SK-N-MC (cell line): Measurements from ENCODE around the gene LTK.

Experiments used
- DNase-seq: peaks from one replicate; pipeline ENCODE4 v3.0.0-alpha.2; 2011; ENCODE audit warnings: low read depth, low spot score
- H3K27ac ChIP-seq: fragments of 200-600 bp; sonication (generic); 2 replicates; pipeline ENCODE4 v1.5.1; 2016; ENCODE audit warnings: mixed run types
- H3K36me3 ChIP-seq: fragments of 200-600 bp; sonication (generic); 2 replicates; pipeline ENCODE4 v1.6.1; 2017; ENCODE audit warnings: antibody characterized with exemption, low read length, mixed read lengths; ENCODE audit not compliant: insufficient read depth
- H3K4me3 ChIP-seq: fragments of 200-600 bp; sonication (generic); 2 replicates; pipeline ENCODE4 v1.5.1; 2016
- H3K9ac ChIP-seq: fragments of 200-600 bp; sonication (generic); 2 replicates; pipeline ENCODE4 v1.8.0; 2017; ENCODE audit warnings: mixed run types, mixed read lengths; ENCODE audit not compliant: insufficient read length
- H3K9me3 ChIP-seq: fragments of 200-600 bp; sonication (generic); 2 replicates; pipeline ENCODE4 v1.6.1; 2017; ENCODE audit warnings: low read depth, mild to moderate bottlenecking, antibody characterized with exemption, low read length, moderate library complexity, mixed read lengths
- EZH2 ChIP-seq: fragments of 200-600 bp; sonication (generic); IDR thresholded peaks from one replicate; pipeline ENCODE4 v1.6.1; 2017; ENCODE audit warnings: antibody characterized with exemption
- FOXP2 ChIP-seq: optimal IDR thresholded peaks from 2 replicates; pipeline ENCODE3; 2011; ENCODE audit warnings: mild to moderate bottlenecking, moderate library complexity; ENCODE audit not compliant: insufficient read depth; ENCODE audit errors: extremely low read length, control extremely low read depth
- POLR2AphosphoS5 ChIP-seq: IDR thresholded peaks from 2 replicates; pipeline ENCODE4 v1.6.1; 2012; ENCODE audit warnings: mild to moderate bottlenecking, low read depth, low read length, borderline replicate concordance

LTK gene

DNA sequence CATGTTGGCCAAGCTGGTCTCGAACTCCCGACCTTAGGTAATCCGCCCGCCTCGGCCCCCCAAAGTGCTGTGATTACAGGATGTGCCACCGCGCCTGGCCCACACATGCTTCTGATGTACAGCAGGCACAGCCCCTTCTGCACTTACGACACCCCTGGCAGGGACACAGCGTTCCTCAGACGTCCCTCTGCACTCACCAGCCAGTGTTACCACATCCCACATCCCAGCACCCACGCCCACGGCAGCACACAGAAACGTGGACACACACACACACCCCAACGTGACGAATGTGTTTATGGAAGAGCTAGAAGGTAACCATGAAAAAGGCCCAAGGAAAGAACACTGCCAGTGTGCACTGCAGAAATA, 31.0 kb upstream of the LTK start:
- no peak for DNase-seq
- no peak overlapping the region for H3K4me3 ChIP-seq
- no peak overlapping the region for H3K27ac ChIP-seq
- no peak overlapping the region for H3K9ac ChIP-seq
- H3K9me3 ChIP-seq: no peaks in the 10 kb centered on the region
- TF ChIP-seq FOXP2 (no peak), POLR2AphosphoS5 (no peak), EZH2 (no peak)
- H3K36me3 ChIP-seq: no peaks in the 10 kb centered on the region

DNA sequence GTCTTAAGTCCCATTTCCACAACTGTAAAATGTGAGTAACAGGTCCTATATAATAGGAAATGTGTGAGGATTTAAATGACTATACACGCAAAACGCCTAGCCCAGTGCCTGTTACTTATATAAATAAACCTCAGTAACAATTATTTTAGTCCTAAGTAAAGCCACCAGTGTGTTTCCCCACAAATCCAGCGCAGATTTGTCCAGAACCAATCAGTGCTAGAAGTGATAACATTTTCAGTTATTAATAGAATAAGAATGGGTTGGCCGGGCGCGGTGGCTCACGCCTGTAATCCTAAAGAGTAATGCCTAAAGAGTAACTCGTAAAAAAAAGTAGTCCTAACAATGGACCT, 29.9 kb upstream of the LTK start:
- Histone ChIP-seq H3K9ac (peak overlapping the region; percentile 86), H3K36me3 (no peaks in the 10 kb centered on the region), H3K9me3 (no peaks in the 10 kb centered on the region), H3K27ac (no peak overlapping the region), H3K4me3 (peak overlapping the region; percentile 83)
- no peak for DNase-seq
- TF ChIP-seq FOXP2: no peak
- TF ChIP-seq POLR2AphosphoS5: no peak
- TF ChIP-seq EZH2: no peak

DNA sequence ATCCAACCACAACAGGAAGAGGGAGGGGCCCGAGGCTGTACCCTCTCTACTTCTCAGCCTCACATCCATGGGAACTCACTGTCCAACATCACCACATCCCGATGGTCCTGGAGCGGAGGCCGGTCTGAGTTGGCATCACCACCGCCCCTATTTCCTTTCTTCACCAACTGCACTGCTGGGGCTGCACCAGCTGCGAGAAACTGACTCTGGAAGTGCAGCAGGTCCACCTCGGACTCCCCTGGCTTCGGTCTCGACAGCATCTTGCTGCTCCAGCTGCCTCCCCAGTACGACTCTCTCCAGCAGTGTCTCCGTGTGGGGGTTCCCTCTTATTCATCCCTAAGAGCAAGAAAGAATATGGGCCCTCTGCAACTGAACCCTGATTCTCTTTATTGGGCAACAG, 23.2 kb upstream of the LTK start:
- TF ChIP-seq POLR2AphosphoS5: no peak
- TF ChIP-seq FOXP2: no peak
- no peak for TF ChIP-seq EZH2
- Histone ChIP-seq H3K27ac (no peak overlapping the region), H3K4me3 (no peak overlapping the region), H3K9ac (no peak overlapping the region), H3K9me3 (no peaks in the 10 kb centered on the region), H3K36me3 (peaks cover 30% of the 10 kb centered on the region; the same call in 1 of the 2 replicates)
- DNase-seq: no peak

DNA sequence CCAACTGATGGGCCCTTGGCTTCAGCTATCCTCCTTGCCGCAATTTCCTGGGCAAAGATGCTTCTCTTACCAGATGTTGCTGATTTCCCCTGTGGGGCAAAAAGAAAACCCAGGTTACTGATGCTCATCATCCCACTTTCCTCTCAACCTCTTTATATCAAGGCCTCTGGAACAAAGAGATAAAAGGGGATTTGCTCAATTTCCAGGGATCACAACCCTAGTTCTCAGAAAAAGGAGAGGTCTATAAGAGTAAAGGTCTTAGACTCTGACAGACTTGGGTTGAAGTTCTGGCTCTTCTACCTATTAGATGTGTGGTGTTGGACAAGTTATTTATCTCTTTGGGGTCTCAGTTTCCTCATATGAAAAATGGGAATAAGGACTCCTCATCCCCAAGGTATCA, 21.9 kb upstream of the LTK start:
- no peak overlapping the region for H3K4me3 ChIP-seq
- no peak overlapping the region for H3K9ac ChIP-seq
- H3K36me3 ChIP-seq: peaks cover 37% of the 10 kb centered on the region; the same call in 1 of the 2 replicates
- no peaks in the 10 kb centered on the region for H3K9me3 ChIP-seq
- no peak overlapping the region for H3K27ac ChIP-seq
- no peak for DNase-seq
- TF ChIP-seq EZH2: no peak

GRCh38 chr15:41530363-41530956, 16.8 kb upstream of the LTK start:
- Histone ChIP-seq H3K36me3 (peaks cover 64% of the 10 kb centered on the region; the same call in 1 of the 2 replicates), H3K4me3 (no peak overlapping the region), H3K9me3 (no peaks in the 10 kb centered on the region), H3K9ac (no peak overlapping the region), H3K27ac (no peak overlapping the region)
- no peak for DNase-seq
- TF ChIP-seq POLR2AphosphoS5: no peak
- TF ChIP-seq FOXP2: no peak
- TF ChIP-seq EZH2: no peak

GRCh38 chr15:41523097-41523496, 9.5 kb upstream of the LTK start:
- DNase-seq: no peak
- Histone ChIP-seq H3K4me3 (no peak overlapping the region), H3K27ac (no peak overlapping the region), H3K9ac (no peak overlapping the region), H3K9me3 (no peaks in the 10 kb centered on the region), H3K36me3 (peaks cover 21% of the 10 kb centered on the region; the same call in 1 of the 2 replicates)
- TF ChIP-seq FOXP2 (no peak), POLR2AphosphoS5 (no peak)

DNA sequence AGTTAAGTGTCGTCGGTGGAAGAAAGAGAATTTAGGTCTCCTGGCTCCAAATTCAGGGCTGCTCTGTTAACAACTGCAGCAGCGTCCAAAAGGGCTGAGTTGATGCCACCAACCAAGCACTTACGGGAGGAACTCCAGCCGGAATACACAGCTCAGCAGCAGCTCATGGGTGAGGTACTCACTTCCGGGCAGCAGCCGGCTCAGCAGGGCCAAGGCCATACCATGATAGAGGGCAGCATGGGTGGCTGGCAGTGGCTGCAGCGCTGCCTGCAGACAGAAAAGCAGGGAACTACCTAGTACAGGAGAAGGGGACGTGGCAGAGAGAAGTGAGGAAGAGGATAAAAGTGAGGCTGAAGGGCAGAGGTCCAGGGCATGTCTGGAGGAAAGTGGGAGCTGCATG, 8.0 kb upstream of the LTK start:
- H3K4me3 ChIP-seq: no peak overlapping the region
- H3K36me3 ChIP-seq: peaks cover 6% of the 10 kb centered on the region; the same call in 1 of the 2 replicates
- TF ChIP-seq POLR2AphosphoS5: no peak
- TF ChIP-seq EZH2: no peak
- no peak for TF ChIP-seq FOXP2

DNA sequence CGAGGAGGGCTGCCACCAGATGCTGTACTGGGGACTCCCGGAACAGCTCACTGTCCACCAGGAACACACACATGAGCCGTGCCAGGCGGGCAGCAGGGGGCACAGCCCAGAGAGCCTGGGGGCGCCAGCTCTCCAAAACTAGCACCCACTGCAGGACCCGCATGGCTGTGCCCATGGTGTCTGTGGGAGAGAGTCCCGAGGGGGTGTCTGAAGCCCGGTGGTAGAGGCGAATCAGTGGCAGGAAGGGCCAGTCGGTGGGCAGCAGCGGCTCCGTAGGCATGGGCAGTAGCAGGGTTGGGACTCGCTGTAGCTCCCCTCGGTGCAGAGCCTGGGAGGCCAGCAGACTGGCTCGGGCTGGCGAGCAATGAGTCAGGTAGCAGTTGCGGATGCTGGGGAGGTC, 7.0 kb upstream of the LTK start:
- DNase-seq: no peak
- no peaks in the 10 kb centered on the region for H3K9me3 ChIP-seq
- no peaks in the 10 kb centered on the region; the same call in 1 of the 2 replicates for H3K36me3 ChIP-seq
- H3K4me3 ChIP-seq: no peak overlapping the region
- H3K27ac ChIP-seq: no peak overlapping the region
- H3K9ac ChIP-seq: no peak overlapping the region
- TF ChIP-seq EZH2 (no peak), POLR2AphosphoS5 (no peak), FOXP2 (no peak)

More for the DNA sequence above, 8.0 kb upstream of the LTK start:
- Histone ChIP-seq H3K9ac (no peak overlapping the region), H3K9me3 (no peaks in the 10 kb centered on the region), H3K27ac (no peak overlapping the region)
- DNase-seq: no peak

DNA sequence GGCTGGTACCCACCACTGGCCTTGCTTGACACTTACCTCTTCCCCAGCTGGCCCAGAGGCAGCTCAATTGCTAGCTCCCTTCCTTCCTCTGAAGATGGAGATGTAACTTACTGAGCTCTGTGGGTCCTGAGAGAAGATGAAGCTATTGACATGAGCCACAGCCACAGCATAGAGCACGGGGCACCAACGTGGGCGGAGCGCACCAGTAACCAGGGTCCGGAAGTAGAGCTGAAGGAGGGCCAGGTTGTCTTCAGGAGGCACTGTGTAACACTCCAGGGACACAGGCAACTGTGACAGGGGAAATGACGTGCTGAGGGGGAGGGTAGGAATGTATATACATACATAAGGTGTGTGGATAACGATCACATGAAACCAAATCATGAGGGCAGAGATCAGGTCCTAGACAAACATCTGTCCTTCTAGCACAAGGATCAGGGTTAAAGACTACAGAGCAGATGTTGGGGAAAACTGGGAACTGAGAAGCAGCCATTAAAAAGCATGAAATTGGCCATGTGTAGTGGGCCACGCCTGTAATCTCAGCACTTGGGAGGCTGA, 4.3 kb upstream of the LTK start:
- H3K27ac ChIP-seq: no peak overlapping the region
- no peak overlapping the region for H3K9ac ChIP-seq
- no peak for DNase-seq
- H3K36me3 ChIP-seq: no peaks in the 10 kb centered on the region; the same call in 1 of the 2 replicates
- H3K4me3 ChIP-seq: no peak overlapping the region
- H3K9me3 ChIP-seq: no peaks in the 10 kb centered on the region
- no peak for TF ChIP-seq FOXP2
- TF ChIP-seq EZH2: no peak
- TF ChIP-seq POLR2AphosphoS5: no peak
